Heart left ventricle (tissue), 16 donors: ENCODE results near the gene TRIP6. TPM values are rescaled to one million over a fixed set of nuclear protein-coding genes. Genes with fewer than 3 reads are reported as not detected.

Experiments
- ATAC-seq, 4 donors: fragments of 200-7000 bp; cut with Tn5 transposase; one replicate each; pipeline ENCODE4 v1.9.1; 2020 to 2022; ENCODE audit warnings: moderate library complexity in 4 of 4, mild to moderate bottlenecking in 3 of 4, moderate number of reproducible peaks in 1 of 4
- DNase-seq, 5 donors: peaks; one replicate each; pipeline ENCODE4 v3.0.0-alpha.2; 2020
- H3K27ac ChIP-seq, 12 donors: fragments of 200-600 bp; sonication (generic) in 4 of 12; one replicate each; pipeline versions ENCODE4 v1.5.0 to v1.8.0; 2016 to 2022; ENCODE audit warnings: mild to moderate bottlenecking in 2 of 12
- H3K27me3 ChIP-seq, 9 donors: fragments of 200-600 bp; sonication (generic) in 2 of 9; one replicate each; pipeline versions ENCODE4 v1.5.1 to v1.8.0; 2016 to 2022; ENCODE audit warnings: mild to moderate bottlenecking in 3 of 9
- H3K36me3 ChIP-seq, 9 donors: fragments of 200-600 bp; sonication (generic) in 2 of 9; one replicate each; pipeline versions ENCODE4 v1.5.0 to v1.8.0; 2018 to 2022; ENCODE audit warnings: mild to moderate bottlenecking in 2 of 9
- H3K4me1 ChIP-seq, 12 donors: fragments of 200-600 bp; sonication (generic) in 4 of 12; one replicate each; pipeline versions ENCODE4 v1.5.0 to v1.8.0; 2016 to 2022; ENCODE audit warnings: mild to moderate bottlenecking in 3 of 12
- H3K4me3 ChIP-seq, 12 donors: fragments of 200-600 bp; sonication (generic) in 4 of 12; one replicate each; pipeline versions ENCODE4 v1.5.0 to v1.8.0; 2017 to 2022; ENCODE audit warnings: mild to moderate bottlenecking in 9 of 12, moderate library complexity in 4 of 12
- H3K9me3 ChIP-seq, 12 donors: fragments of 200-600 bp; sonication (generic) in 4 of 12; one replicate each; pipeline versions ENCODE4 v1.5.0 to v1.8.0; 2016 to 2022; ENCODE audit warnings: mild to moderate bottlenecking in 1 of 12
- POLR2A ChIP-seq, 2 donors: fragments of 450-650 bp; IDR thresholded peaks; one replicate each; pipeline ENCODE4 v1.6.1; 2017; ENCODE audit warnings: antibody characterized with exemption in 2 of 2, mild to moderate bottlenecking in 2 of 2, moderate library complexity in 2 of 2
- WGBS, 4 donors: extraction: QIAGEN DNeasy Blood & Tissue Kit in 2 of 4; methylation state at CpG; one replicate each; pipeline versions ENCODE4 v1.1.5 to v1.1.7; 2013 to 2018; 5-methylcytosine and 5-hydroxymethylcytosine counted together
- intact Hi-C, 10 donors: fragments of 100-400 bp; cut with DNase I; formaldehyde crosslinking; loops; one replicate each; pipeline versions ENCODE4 v1.11.1 to v1.14.2; 2022
- polyA plus RNA-seq, 2 donors: library from polyadenylated mRNA; stranded (reverse); fragments of 200-250 nt; gene quantifications; one replicate each; pipeline ENCODE4 v1.2.3, GENCODE V29; 2013
- total RNA-seq, 9 donors: library from RNA; depleted of rRNA in 2 of 9; stranded (reverse); fragments of >200 nt in 2 of 9; fragmentation: NEBNext Ultra II Directional in 3 of 9; extraction: Animal tissue kit (Norgen Biotek cat#: 25700) in 3 of 9; gene quantifications; one replicate each; pipeline versions ENCODE4 v1.1.0 to v1.2.4, GENCODE V29; 2016 to 2023
- TF ChIP-seq, protein P1 (sequence below), 12 donors: fragments of 200-600 bp; sonication (generic) in 4 of 12; IDR thresholded peaks; one replicate each; pipeline versions ENCODE4 v1.5.0 to v1.8.0; 2018 to 2022; ENCODE audit warnings: antibody characterized with exemption in 12 of 12, mild to moderate bottlenecking in 5 of 12
- donor health status: ischemic (EF 13 %, LVEDD 7.1; RV severe dilation, severe dysfunction).
- donor health status: healthy with polysubstance abuse.
- donor health status: DM: no; HTN: yes; CAD: no.
- donor health status: DM: no; HTN: no; CAD: no.
- donor health status: ischemic (EF 25% LVEDD 6.9; RV normal size, moderate dysfunction).
- donor health status: ischemic (EF 25% LVEDD 5.7; RV mildly dilated, moderate dysfunction).
- donor health status: healthy.
- donor health status: DM: yes; HTN: yes; CAD: no.
- donor health status: ischemic (EF 35%, LVEDD 5.7; RV mildly dilated, moderate dysfunction).
- donor health status: nonischemic (EF 11% LVEDD 7.7; RV severe dilation, severe dysfunction).
- donor health status: DM: yes; HTN: yes; CAD: no.
- donor health status: PGD.
- donor health status: ischemic (EF 29% LVEDD 5.4; RV normal size, mild dysfunction).
- donor health status: nonischemic (EF 23%, LVEDD 6.1; RV moderate dilation, normal function).

The TRIP6 gene
- total and polyA plus RNA-seq, 11 donors = 9.2 to 37.3 (median 17.1) TPM

DNA sequence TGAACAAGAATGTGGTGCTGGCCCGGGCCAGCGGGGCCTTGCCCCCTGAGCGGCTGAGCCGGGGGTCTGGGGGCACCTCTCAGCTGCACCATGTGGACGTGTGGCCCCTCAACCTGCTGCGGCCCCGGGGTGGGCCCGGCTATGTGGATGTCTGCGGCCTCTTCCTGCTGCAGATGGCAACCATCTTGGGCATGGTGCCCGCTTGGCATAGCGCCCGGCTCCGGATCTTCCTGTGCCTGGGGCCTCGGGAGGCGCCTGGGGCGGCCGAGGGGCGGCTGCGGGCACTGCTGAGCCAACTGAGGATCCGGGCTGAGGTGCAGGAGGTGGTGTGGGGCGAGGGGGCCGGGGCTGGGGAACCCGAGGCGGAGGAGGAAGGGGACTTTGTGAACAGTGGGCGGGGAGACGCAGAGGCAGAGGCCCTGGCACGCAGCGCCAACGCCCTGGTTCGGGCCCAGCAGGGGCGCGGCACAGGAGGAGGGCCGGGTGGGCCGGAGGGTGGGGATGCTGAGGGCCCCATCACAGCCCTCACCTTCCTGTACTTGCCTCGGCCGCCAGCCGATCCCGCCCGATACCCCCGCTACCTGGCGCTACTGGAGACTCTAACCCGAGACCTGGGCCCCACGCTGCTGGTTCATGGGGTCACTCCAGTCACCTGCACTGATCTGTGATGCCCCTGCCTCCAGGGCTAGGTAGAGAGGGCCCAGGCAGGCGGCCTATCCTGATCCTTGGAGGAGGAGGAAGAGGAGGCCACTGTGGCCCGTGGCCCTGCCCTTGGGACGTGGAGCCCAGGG, 1.1 kb upstream of the TRIP6 start:
- DNase-seq = peak; percentile 69 to 87 (median 79)
- Histone ChIP-seq H3K4me1 (peaks cover 8 to 52% (median 23%) of the 10 kb centered on the region in 12 donors), H3K36me3 (peaks cover 0 to 52% (median 16%) of the 10 kb centered on the region in 9 donors), H3K27ac (peak overlapping the region in 11 of 12 donors; percentile 89 to 100 (median 96)), H3K9me3 (no peaks in the 10 kb centered on the region), H3K4me3 (peak overlapping the region in 8 of 12 donors; percentile 16 to 100 (median 90)), H3K27me3 (no peaks in the 10 kb centered on the region)
- 63 to 76% (median 70%) methylated on average over 26 to 46 of the region's 46 CpGs for WGBS, 4 donors
- intact Hi-C loops = no loop called here
- ATAC-seq = peak in 3 of 4 donors; percentile 6 to 38 (median 36)
- TF ChIP-seq POLR2A (IDR thresholded peaks at IDR 0.05) = no peak
- TF ChIP-seq, protein P1, sequence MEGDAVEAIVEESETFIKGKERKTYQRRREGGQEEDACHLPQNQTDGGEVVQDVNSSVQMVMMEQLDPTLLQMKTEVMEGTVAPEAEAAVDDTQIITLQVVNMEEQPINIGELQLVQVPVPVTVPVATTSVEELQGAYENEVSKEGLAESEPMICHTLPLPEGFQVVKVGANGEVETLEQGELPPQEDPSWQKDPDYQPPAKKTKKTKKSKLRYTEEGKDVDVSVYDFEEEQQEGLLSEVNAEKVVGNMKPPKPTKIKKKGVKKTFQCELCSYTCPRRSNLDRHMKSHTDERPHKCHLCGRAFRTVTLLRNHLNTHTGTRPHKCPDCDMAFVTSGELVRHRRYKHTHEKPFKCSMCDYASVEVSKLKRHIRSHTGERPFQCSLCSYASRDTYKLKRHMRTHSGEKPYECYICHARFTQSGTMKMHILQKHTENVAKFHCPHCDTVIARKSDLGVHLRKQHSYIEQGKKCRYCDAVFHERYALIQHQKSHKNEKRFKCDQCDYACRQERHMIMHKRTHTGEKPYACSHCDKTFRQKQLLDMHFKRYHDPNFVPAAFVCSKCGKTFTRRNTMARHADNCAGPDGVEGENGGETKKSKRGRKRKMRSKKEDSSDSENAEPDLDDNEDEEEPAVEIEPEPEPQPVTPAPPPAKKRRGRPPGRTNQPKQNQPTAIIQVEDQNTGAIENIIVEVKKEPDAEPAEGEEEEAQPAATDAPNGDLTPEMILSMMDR (IDR thresholded peaks at IDR 0.05) = no peak

DNA sequence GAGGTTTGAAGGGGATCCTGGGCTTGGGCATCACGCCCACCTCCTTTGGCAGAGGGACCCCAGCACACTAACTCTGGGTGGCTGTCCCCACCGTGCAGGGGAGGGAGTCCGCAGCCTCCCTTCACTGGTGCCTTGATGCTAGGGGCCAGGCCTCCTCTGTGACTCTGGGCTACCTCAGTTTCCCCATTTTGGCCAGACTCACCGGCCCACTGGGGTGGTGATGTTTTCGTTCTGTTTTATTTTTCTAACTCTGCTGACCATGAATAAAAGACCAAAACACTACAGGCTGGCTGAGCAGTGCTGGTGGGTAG, 503 bp upstream of the TRIP6 start:
- WGBS, 4 donors = 64 to 71% (median 66%) methylated on average over 5 of the region's 5 CpGs
- peaks cover 8 to 52% (median 23%) of the 10 kb centered on the region in 12 donors for H3K4me1 ChIP-seq
- no peak for TF ChIP-seq POLR2A (IDR thresholded peaks at IDR 0.05)
- TF ChIP-seq, protein P1 (IDR thresholded peaks at IDR 0.05) = no peak
- H3K27ac ChIP-seq = peak overlapping the region; percentile 89 to 100 (median 96)
- DNase-seq (no peak), ATAC-seq (no peak)
- H3K4me3 ChIP-seq = peak overlapping the region in 11 of 12 donors; percentile 79 to 100 (median 87)
- H3K36me3 ChIP-seq = peaks cover 0 to 52% (median 19%) of the 10 kb centered on the region in 9 donors
- H3K27me3 ChIP-seq = no peaks in the 10 kb centered on the region
- intact Hi-C loops = no loop called here
- H3K9me3 ChIP-seq = no peaks in the 10 kb centered on the region

DNA sequence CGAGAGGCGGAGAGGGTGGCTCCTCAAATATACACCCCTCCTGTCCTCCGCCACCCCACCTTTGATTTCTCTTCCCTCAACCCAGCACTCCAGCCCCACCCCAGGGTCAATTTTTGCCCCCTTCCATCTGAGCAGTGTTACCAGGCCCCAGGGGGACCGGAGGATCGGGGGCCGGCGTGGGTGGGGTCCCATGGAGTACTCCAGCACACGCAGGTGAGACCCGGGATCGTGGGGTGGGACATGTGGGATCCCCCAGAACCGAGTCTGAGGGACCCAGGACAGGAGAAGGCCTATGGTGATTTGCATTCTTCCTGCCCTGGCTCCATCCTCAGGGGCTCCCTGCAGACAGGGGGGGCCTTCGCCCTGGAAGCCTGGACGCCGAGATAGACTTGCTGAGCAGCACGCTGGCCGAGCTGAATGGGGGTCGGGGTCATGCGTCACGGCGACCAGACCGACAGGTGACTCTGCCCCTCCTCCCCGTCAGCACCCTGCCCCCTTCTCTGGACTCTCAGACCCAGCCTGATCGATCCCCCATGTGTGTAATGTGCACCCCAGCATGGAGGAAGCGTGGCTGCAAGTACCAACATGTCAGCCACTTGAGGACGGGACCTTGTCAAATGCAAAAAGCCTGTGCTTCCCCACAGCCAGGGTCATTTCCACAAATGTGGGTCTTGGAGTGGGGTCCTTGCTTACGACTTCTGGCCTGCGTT, 744 bp downstream of the TRIP6 start:
- peak in 3 of 4 donors; percentile 2 to 13 (median 9) for ATAC-seq
- peaks cover 8 to 50% (median 23%) of the 10 kb centered on the region in 12 donors for H3K4me1 ChIP-seq
- 21 to 23% (median 22%) methylated on average over 13 to 27 of the region's 27 CpGs for WGBS, 4 donors
- peaks cover 0 to 52% (median 30%) of the 10 kb centered on the region in 9 donors for H3K36me3 ChIP-seq
- H3K9me3 ChIP-seq = no peaks in the 10 kb centered on the region
- peak overlapping the region; percentile 89 to 100 (median 96) for H3K27ac ChIP-seq
- H3K4me3 ChIP-seq = peak overlapping the region; percentile 62 to 100 (median 86)
- intact Hi-C loops = no loop called here
- TF ChIP-seq, protein P1 (IDR thresholded peaks at IDR 0.05) = no peak
- H3K27me3 ChIP-seq = no peaks in the 10 kb centered on the region
- no peak for DNase-seq
